Measurements from ENCODE around the gene LDLRAD4. TPM values are rescaled to one million over a fixed set of nuclear protein-coding genes. Genes with fewer than 3 reads are reported as not detected.

The LDLRAD4 gene
- total and polyA plus RNA-seq, 2 donors (not counting 1 experiment from before 2014, with no cell fraction given): 13.9 to 35.7 TPM

GRCh38 chr18:13245481-13246000 is 27.0 kb downstream of the LDLRAD4 start:
- Histone ChIP-seq H3K79me2 (ENCODE audit: control insufficient read depth, insufficient read depth, low read length) (no peaks in the 10 kb centered on the region), H3K27ac (ENCODE audit: low read length in 2 of 2) (no peak overlapping the region), H3K9me3 (ENCODE audit: control extremely low read depth in 1 of 3, control insufficient read depth in 2 of 3, insufficient read depth in 1 of 3, low read length in 2 of 3) (peaks cover 0 to 4% (median 0%) of the 10 kb centered on the region in 3 donors), H3K4me2 (replicated peaks; ENCODE audit: low read depth, low read length, poor library complexity, severe bottlenecking) (no peak overlapping the region), H3K36me3 (replicated peaks in 1 of 2; ENCODE audit: control extremely low read depth in 1 of 2, control insufficient read depth in 1 of 2, extremely low read depth in 1 of 2, insufficient read depth in 2 of 2, low read length in 1 of 2) (no peaks in the 10 kb centered on the region), H3K9ac (ENCODE audit: low read length) (no peak overlapping the region), H2AFZ (ENCODE audit: insufficient read depth, low read depth, low read length, poor library complexity, severe bottlenecking) (no peak overlapping the region), H3K4me1 (ENCODE audit: control insufficient read depth in 2 of 2, insufficient read depth in 2 of 2, low read length in 2 of 2) (no peaks in the 10 kb centered on the region), H3K27me3 (replicated peaks in 1 of 4; ENCODE audit: control extremely low read depth in 1 of 4, control insufficient read depth in 3 of 4, insufficient read depth in 4 of 4, low read length in 3 of 4) (no peaks in the 10 kb centered on the region), H4K20me1 (ENCODE audit: control insufficient read depth, insufficient read depth, low read length, poor library complexity, severe bottlenecking) (no peaks in the 10 kb centered on the region), H3K4me3 (ENCODE audit: control extremely low read depth in 1 of 5, extremely low read depth in 1 of 5, insufficient read depth in 1 of 5, low read depth in 2 of 5, low read length in 4 of 5) (no peak overlapping the region)
- no peak for DNase-seq
- ChIA-PET POLR2A (no interaction called here), CTCF (no interaction called here)
- Mint-ChIP-seq H3K4me3 (no peak overlapping the region), H3K27ac (no peak overlapping the region), H3K4me1 (no peaks in the 10 kb centered on the region), H3K27me3 (peaks cover 4% of the 10 kb centered on the region), H3K9me3 (ENCODE audit: insufficient read depth) (no peaks in the 10 kb centered on the region)
- intact Hi-C loops (cut with micrococcal nuclease): no loop called here
- ATAC-seq (ENCODE audit: low read depth): no peak
- 79% methylated on average over 4 of the region's 6 CpGs for WGBS (ENCODE audit: insufficient coverage)
- TF ChIP-seq CTCF (IDR thresholded peaks at IDR 0.05) (no peak), EZH2 (IDR thresholded peaks at IDR 0.05; ENCODE audit: borderline replicate concordance, insufficient read depth, low read depth, low read length, poor library complexity, severe bottlenecking) (no peak)

- POLR2A ChIA-PET: no interaction called here
- no peak overlapping the region for H3K9ac ChIP-seq (ENCODE audit: low read length)
- Mint-ChIP-seq H3K27me3 (peaks cover 4% of the 10 kb centered on the region), H3K9me3 (ENCODE audit: insufficient read depth) (no peaks in the 10 kb centered on the region), H3K4me3 (no peak overlapping the region), H3K27ac (no peak overlapping the region), H3K4me1 (no peaks in the 10 kb centered on the region)
- CTCF ChIA-PET: no interaction called here
- H4K20me1 ChIP-seq (ENCODE audit: control insufficient read depth, insufficient read depth, low read length, poor library complexity, severe bottlenecking): no peaks in the 10 kb centered on the region
- H3K79me2 ChIP-seq (ENCODE audit: control insufficient read depth, insufficient read depth, low read length): no peaks in the 10 kb centered on the region
- H3K4me2 ChIP-seq (replicated peaks; ENCODE audit: low read depth, low read length, poor library complexity, severe bottlenecking): no peak overlapping the region
- 99% methylated on average over 6 of the region's 9 CpGs for WGBS (ENCODE audit: insufficient coverage)
- no peaks in the 10 kb centered on the region for H3K27me3 ChIP-seq (replicated peaks in 1 of 4; ENCODE audit: control extremely low read depth in 1 of 4, control insufficient read depth in 3 of 4, insufficient read depth in 4 of 4, low read length in 3 of 4)
- no peak overlapping the region for H3K27ac ChIP-seq (ENCODE audit: low read length in 2 of 2)
- DNase-seq (no peak), ATAC-seq (ENCODE audit: low read depth) (no peak)
- H3K9me3 ChIP-seq (ENCODE audit: control extremely low read depth in 1 of 3, control insufficient read depth in 2 of 3, insufficient read depth in 1 of 3, low read length in 2 of 3): peaks cover 0 to 4% (median 0%) of the 10 kb centered on the region in 3 donors
- intact Hi-C loops (cut with micrococcal nuclease): no loop called here
- TF ChIP-seq EZH2 (IDR thresholded peaks at IDR 0.05; ENCODE audit: borderline replicate concordance, insufficient read depth, low read depth, low read length, poor library complexity, severe bottlenecking): no peak
- TF ChIP-seq CTCF (IDR thresholded peaks at IDR 0.05): no peak
- no peaks in the 10 kb centered on the region for H3K36me3 ChIP-seq (replicated peaks in 1 of 2; ENCODE audit: control extremely low read depth in 1 of 2, control insufficient read depth in 1 of 2, extremely low read depth in 1 of 2, insufficient read depth in 2 of 2, low read length in 1 of 2)
- H2AFZ ChIP-seq (ENCODE audit: insufficient read depth, low read depth, low read length, poor library complexity, severe bottlenecking): no peak overlapping the region
- no peaks in the 10 kb centered on the region for H3K4me1 ChIP-seq (ENCODE audit: control insufficient read depth in 2 of 2, insufficient read depth in 2 of 2, low read length in 2 of 2)
- H3K4me3 ChIP-seq (ENCODE audit: control extremely low read depth in 1 of 5, extremely low read depth in 1 of 5, insufficient read depth in 1 of 5, low read depth in 2 of 5, low read length in 4 of 5): no peak overlapping the region
These were observed 27.6 kb downstream of the LDLRAD4 start for GRCh38 chr18:13246121-13246520.
